Amniotic epithelial cell (primary cell): Measurements from ENCODE around the gene IDE.
"Not testable (repeated sequence)": the region's sequence is repeated elsewhere in the genome, so short reads cannot be mapped to it uniquely, and the experiment has no call there.

ENCODE experiments used
- DNase-seq: peaks from one replicate; pipeline ENCODE4 v3.0.0-alpha.2; 2010; ENCODE audit warnings: low read depth

IDE gene

GRCh38 chr10:92418891-92419290, 155.0 kb downstream of the IDE start:
- DNase-seq, result no peak

DNA sequence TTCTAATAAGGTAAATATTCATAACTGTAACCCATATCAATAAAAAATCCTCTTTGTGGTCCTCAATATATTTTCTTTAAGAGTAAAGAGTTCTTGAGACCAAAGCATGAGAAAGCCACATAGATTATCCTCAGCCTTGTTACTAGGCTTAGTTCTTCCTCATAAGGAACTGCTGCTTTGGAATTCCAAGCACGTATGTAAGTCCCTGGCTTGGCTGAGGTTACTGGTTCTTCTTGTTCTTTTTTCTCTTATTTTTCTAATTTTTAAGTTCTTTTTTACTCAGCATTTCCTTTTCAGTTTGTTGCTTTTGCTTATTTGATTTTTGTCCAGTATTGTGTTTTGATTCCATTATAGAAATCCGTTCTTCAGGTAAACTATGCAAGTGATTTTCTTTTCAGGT, 155.7 kb downstream of the IDE start:
- DNase-seq, result no peak

GRCh38 chr10:92413519-92413918, 160.4 kb downstream of the IDE start:
- no peak for DNase-seq

DNA sequence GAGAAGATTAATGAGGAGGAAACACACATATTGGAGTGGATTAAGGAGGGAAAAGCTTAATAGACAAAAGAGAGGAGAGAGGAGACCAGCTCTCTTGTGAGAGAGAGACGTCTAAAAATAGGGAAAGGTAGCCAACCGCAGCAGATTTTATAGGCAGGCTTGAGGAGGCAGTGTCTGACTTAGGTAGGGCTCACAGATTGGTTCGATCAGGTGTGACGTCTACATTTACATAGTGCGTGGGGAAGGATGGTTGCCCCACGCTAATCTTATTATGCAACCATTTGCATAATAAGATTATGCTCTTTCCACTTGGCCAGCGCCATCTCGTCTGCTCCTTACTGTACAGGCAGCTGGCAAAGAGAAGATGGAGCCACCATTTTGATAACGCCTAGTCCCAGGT, 160.9 kb downstream of the IDE start:
- DNase-seq, result no peak

DNA sequence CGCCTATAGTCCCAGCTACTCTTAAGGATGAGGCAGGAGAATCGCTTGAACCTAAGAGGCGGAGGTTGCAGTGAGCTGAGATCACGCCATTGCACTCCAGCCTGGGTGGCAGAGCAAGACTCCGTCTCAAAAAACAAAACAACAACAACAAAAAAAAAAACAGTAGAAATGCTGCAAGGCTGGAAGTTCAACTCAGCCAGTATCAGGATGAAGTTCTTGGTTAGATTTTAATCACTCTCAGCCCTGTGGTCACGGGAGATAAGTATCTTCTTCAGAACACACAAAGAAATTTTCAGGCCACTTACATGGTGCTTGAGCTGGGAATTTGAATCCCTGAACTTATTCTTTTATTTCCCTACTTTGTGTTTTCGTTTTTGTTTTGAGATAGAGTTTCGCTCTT, 162.5 kb downstream of the IDE start:
- DNase-seq, result no peak

- DNase-seq, result no peak
These were observed 163.4 kb downstream of the IDE start for GRCh38 chr10:92410501-92410900.

DNA sequence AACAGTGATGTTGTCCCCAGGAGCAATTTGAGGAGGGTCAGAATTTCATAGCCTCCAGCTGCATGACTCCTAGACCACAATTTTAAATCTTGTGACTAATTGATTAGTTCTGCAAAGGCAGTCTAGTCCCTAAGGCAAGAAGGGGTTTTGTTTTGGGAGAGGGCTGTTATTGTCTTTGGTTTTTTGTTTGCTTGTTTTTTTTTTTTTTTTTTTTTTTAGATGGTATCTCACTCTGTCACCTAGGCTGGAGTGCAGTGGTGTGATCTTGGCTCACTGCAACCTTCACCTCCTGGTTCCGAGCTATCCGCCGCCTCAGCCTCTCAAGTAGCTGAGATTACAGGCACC, 165.9 kb downstream of the IDE start:
- DNase-seq, result no peak

- DNase-seq, result peak; percentile 19
These were observed 166.4 kb downstream of the IDE start for GRCh38 chr10:92407305-92408016.

DNA sequence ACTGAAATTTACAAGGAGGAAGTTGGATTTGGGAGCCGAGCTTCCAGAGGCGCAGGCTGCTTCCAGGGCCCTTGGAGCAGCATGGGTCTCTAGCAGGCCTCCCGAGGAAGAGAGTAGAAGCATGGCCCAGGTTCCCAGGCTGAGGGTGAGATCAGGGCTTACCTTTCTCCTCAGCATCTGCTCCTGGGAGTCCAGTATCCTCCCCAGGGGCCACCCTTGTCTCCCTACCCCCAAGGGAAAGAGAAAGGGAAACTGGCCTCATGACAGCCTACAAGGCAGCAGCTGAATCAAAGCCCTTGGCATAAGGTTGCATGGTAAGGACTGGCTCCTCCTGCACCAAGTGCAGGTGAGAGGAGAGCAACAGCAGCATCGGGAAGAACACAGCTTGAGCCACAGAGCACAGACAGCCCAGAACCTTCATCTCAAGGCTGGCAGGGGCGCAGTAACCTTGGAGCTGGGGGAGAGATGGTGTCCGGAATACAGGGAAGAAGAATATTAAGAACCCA, 168.4 kb downstream of the IDE start:
- DNase-seq, result no peak

DNA sequence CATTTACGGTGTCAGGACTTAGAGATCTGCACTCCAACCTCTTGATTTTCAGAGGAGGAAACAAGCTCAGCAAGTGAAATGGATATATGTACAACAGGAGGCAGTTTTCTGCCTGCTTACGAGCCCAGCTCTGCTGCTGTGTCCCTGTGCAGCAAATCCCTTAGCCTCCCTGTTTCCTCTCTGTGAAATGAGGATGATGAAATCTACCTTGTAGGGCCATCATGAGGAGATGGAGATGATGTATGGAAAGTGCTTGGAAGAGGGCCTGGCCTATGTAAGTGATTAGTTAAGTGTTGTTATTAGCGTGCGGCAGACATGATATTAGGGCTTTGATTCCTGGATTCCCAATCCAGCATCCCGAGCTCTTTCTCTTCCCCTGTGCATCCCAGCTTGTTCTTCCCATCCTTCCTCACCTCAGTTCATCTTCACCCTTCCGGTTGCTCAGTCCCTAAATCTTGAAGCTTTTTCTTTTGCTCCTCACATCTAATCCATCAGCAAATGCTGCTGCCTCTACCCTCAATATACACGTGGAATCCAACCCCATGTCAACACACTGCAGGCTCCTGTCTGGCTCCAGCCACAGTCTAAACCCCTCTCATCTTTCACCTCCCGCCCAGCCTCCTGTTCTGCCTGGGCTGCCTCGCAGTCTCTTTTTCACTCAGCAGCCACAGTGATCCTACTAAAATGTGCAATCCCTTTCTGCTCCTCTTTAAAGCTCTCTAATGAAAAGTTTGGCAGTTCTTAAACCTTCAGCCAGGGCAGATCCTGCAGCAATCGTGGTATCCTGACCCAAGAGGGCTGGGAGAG, 169.1 kb downstream of the IDE start:
- DNase-seq, result no peak

GRCh38 chr10:92402234-92402633, 171.7 kb downstream of the IDE start:
- not testable (repeated sequence) for DNase-seq
